ENCODE results near the gene CTTN. TPM values are rescaled to one million over a fixed set of nuclear protein-coding genes. Genes with fewer than 3 reads are reported as not detected.

The CTTN gene
- total RNA-seq, 1 donor from 2014 or later, result 307 TPM

- TF ChIP-seq CTCF (IDR thresholded peaks at IDR 0.05), result no peak
- Mint-ChIP-seq H3K27me3 (ENCODE audit: low read depth) (no peaks in the 10 kb centered on the region), H3K4me1 (ENCODE audit: low read depth) (peaks cover 6% of the 10 kb centered on the region), H3K9me3 (ENCODE audit: low read depth) (no peaks in the 10 kb centered on the region), H3K27ac (ENCODE audit: unreplicated experiment) (no peak overlapping the region), H3K4me3 (ENCODE audit: unreplicated experiment) (no peak overlapping the region), H3K36me3 (ENCODE audit: low read depth) (peaks cover 26% of the 10 kb centered on the region)
- no peak for DNase-seq (ENCODE audit: low spot score)
These were observed 45.0 kb upstream of the CTTN start for GRCh38 chr11:70353329-70353728.

- no peaks in the 10 kb centered on the region for H3K9me3 Mint-ChIP-seq (ENCODE audit: low read depth)
These were observed 44.3 kb upstream of the CTTN start for GRCh38 chr11:70353900-70354568.

GRCh38 chr11:70354629-70355028, 43.7 kb upstream of the CTTN start:
- Mint-ChIP-seq H3K4me3 (ENCODE audit: unreplicated experiment) (no peak overlapping the region), H3K36me3 (ENCODE audit: low read depth) (peaks cover 23% of the 10 kb centered on the region), H3K9me3 (ENCODE audit: low read depth) (no peaks in the 10 kb centered on the region), H3K27ac (ENCODE audit: unreplicated experiment) (no peak overlapping the region), H3K4me1 (ENCODE audit: low read depth) (peaks cover 6% of the 10 kb centered on the region), H3K27me3 (ENCODE audit: low read depth) (no peaks in the 10 kb centered on the region)
- no peak for DNase-seq (ENCODE audit: low spot score)
- no peak for TF ChIP-seq CTCF (IDR thresholded peaks at IDR 0.05)

More at GRCh38 chr11:70353900-70354568, 44.3 kb upstream of the CTTN start:
- TF ChIP-seq CTCF (IDR thresholded peaks at IDR 0.05), result no peak
- Mint-ChIP-seq H3K4me3 (ENCODE audit: unreplicated experiment) (no peak overlapping the region), H3K4me1 (ENCODE audit: low read depth) (peaks cover 6% of the 10 kb centered on the region), H3K27me3 (ENCODE audit: low read depth) (no peaks in the 10 kb centered on the region), H3K36me3 (ENCODE audit: low read depth) (peaks cover 24% of the 10 kb centered on the region), H3K27ac (ENCODE audit: unreplicated experiment) (no peak overlapping the region)
- no peak for DNase-seq (ENCODE audit: low spot score)

GRCh38 chr11:70358753-70359152, 39.6 kb upstream of the CTTN start:
- no peak for TF ChIP-seq CTCF (IDR thresholded peaks at IDR 0.05)
- Mint-ChIP-seq H3K4me1 (ENCODE audit: low read depth) (peaks cover 11% of the 10 kb centered on the region), H3K36me3 (ENCODE audit: low read depth) (peaks cover 27% of the 10 kb centered on the region), H3K9me3 (ENCODE audit: low read depth) (no peaks in the 10 kb centered on the region), H3K4me3 (ENCODE audit: unreplicated experiment) (no peak overlapping the region), H3K27ac (ENCODE audit: unreplicated experiment) (no peak overlapping the region), H3K27me3 (ENCODE audit: low read depth) (no peaks in the 10 kb centered on the region)
- no peak for DNase-seq (ENCODE audit: low spot score)

- peaks cover 20% of the 10 kb centered on the region for H3K4me1 Mint-ChIP-seq (ENCODE audit: low read depth)
- no peak for TF ChIP-seq CTCF (IDR thresholded peaks at IDR 0.05)
- no peak overlapping the region for H3K27ac Mint-ChIP-seq (ENCODE audit: unreplicated experiment)
- no peak overlapping the region for H3K4me3 Mint-ChIP-seq (ENCODE audit: unreplicated experiment)
- peaks cover 24% of the 10 kb centered on the region for H3K36me3 Mint-ChIP-seq (ENCODE audit: low read depth)
- H3K9me3 Mint-ChIP-seq (ENCODE audit: low read depth), result no peaks in the 10 kb centered on the region
- no peaks in the 10 kb centered on the region for H3K27me3 Mint-ChIP-seq (ENCODE audit: low read depth)
- DNase-seq (ENCODE audit: low spot score), result peak; percentile 52
These were observed 38.7 kb upstream of the CTTN start for GRCh38 chr11:70359451-70360205.
